GM23338 (cell line): ENCODE results near the gene MINPP1. TPM values are rescaled to one million over a fixed set of nuclear protein-coding genes. Genes with fewer than 3 reads are reported as not detected.

Experiments used
- ATAC-seq: fragments of 200-7000 bp; cut with Tn5 transposase; 3 replicates; pipeline ENCODE4 v1.9.1; 2020
- DNase-seq: peaks from one replicate; pipeline ENCODE4 v3.0.0-alpha.2; 2015; ENCODE audit warnings: low spot score
- H2AFZ ChIP-seq: fragments of 200-600 bp; sonication (generic); 2 replicates; pipeline ENCODE4 v1.8.0; 2016; ENCODE audit warnings: antibody characterized with exemption, mild to moderate bottlenecking, moderate library complexity
- H3F3A ChIP-seq: fragments of 200-600 bp; sonication (generic); replicated peaks from 2 replicates; pipeline ENCODE4 v1.8.0; 2017; ENCODE audit warnings: antibody characterized with exemption, mixed run types, low read depth
- H3K27ac ChIP-seq: fragments of 200-600 bp; sonication (generic); 2 replicates; pipeline ENCODE4 v1.6.1; 2016; ENCODE audit warnings: low read depth
- H3K27me3 ChIP-seq: fragments of 200-600 bp; sonication (generic); 2 replicates; pipeline ENCODE4 v1.8.0; 2016; ENCODE audit warnings: mild to moderate bottlenecking, mixed run types, moderate library complexity; ENCODE audit not compliant: insufficient read depth
- H3K36me3 ChIP-seq: fragments of 200-600 bp; sonication (generic); 2 replicates; pipeline ENCODE4 v1.8.0; 2016; ENCODE audit warnings: mild to moderate bottlenecking; ENCODE audit not compliant: insufficient read depth
- H3K4me1 ChIP-seq: fragments of 200-600 bp; sonication (generic); 2 replicates; pipeline ENCODE4 v1.8.0; 2016; ENCODE audit warnings: mild to moderate bottlenecking, moderate library complexity; ENCODE audit not compliant: insufficient read depth
- H3K4me2 ChIP-seq: fragments of 200-600 bp; sonication (generic); 2 replicates; pipeline ENCODE4 v1.7.1; 2017; ENCODE audit warnings: mixed run types
- H3K4me3 ChIP-seq: fragments of 200-600 bp; sonication (generic); 2 replicates; pipeline ENCODE4 v1.6.1; 2016; ENCODE audit warnings: mixed run types
- H3K79me2 ChIP-seq: fragments of 200-600 bp; sonication (generic); replicated peaks from 2 replicates; pipeline ENCODE4 v1.8.0; 2017; ENCODE audit warnings: mild to moderate bottlenecking; ENCODE audit not compliant: insufficient read depth
- H3K9me2 ChIP-seq: fragments of 200-600 bp; sonication (generic); 2 replicates; pipeline ENCODE4 v1.8.0; 2017; ENCODE audit not compliant: insufficient read depth
- H4K20me1 ChIP-seq: fragments of 200-600 bp; sonication (generic); replicated peaks from 2 replicates; pipeline ENCODE4 v1.8.0; 2017; ENCODE audit warnings: mild to moderate bottlenecking; ENCODE audit not compliant: insufficient read depth
- H3K27ac Mint-ChIP-seq: 2 replicates; pipeline ENCODE4 v1.8.0; 2020; ENCODE audit warnings: inconsistent platforms, mild to moderate bottlenecking, moderate library complexity, mixed read lengths
- H3K27me3 Mint-ChIP-seq: 3 replicates; pipeline ENCODE4 v1.8.0; 2022; ENCODE audit warnings: low read depth, mild to moderate bottlenecking, moderate library complexity, mixed read lengths, inconsistent platforms; ENCODE audit not compliant: insufficient read depth, poor library complexity
- H3K36me3 Mint-ChIP-seq: 3 replicates; pipeline ENCODE4 v1.8.0; 2021; ENCODE audit warnings: low read depth, mild to moderate bottlenecking, inconsistent platforms, moderate library complexity, mixed read lengths
- H3K4me1 Mint-ChIP-seq: 3 replicates; pipeline ENCODE4 v1.8.0; 2020; ENCODE audit warnings: mild to moderate bottlenecking, inconsistent platforms, mixed read lengths
- H3K4me3 Mint-ChIP-seq: 3 replicates; pipeline ENCODE4 v1.8.0; 2021; ENCODE audit warnings: moderate library complexity, mild to moderate bottlenecking, inconsistent platforms, mixed read lengths
- H3K9me3 Mint-ChIP-seq: 3 replicates; pipeline ENCODE4 v1.8.0; 2020; ENCODE audit warnings: moderate library complexity, mild to moderate bottlenecking, inconsistent platforms, mixed read lengths
- CTCF ChIP-seq, 2 experiments: fragments of 200-600 bp in 1 of 2; sonication (generic) in 1 of 2; conservative IDR thresholded peaks; 2 replicates each; pipeline versions ENCODE4 v1.5.1 to v1.6.1; 2016 to 2017; ENCODE audit warnings: antibody characterized with exemption in 2 of 2, low read depth in 2 of 2, mild to moderate bottlenecking in 2 of 2, moderate library complexity in 1 of 2
- EZH2 ChIP-seq: fragments of 200-600 bp; sonication (generic); IDR thresholded peaks from one replicate; pipeline ENCODE4 v1.8.0; 2017; ENCODE audit warnings: antibody characterized with exemption, mild to moderate bottlenecking, low read depth; ENCODE audit not compliant: unreplicated experiment
- EZH2phosphoT487 ChIP-seq: fragments of 200-600 bp; sonication (generic); IDR thresholded peaks from one replicate; pipeline ENCODE4 v1.8.1; 2018; ENCODE audit warnings: antibody characterized with exemption; ENCODE audit not compliant: unreplicated experiment
- NANOG ChIP-seq: IDR thresholded peaks from 2 replicates; pipeline ENCODE4 v1.6.1; 2016; ENCODE audit warnings: antibody characterized with exemption, borderline replicate concordance
- POLR2AphosphoS5 ChIP-seq: IDR thresholded peaks from 2 replicates; pipeline ENCODE4 v1.6.1; 2016; ENCODE audit warnings: antibody characterized with exemption, low read depth
- STAT1 ChIP-seq: IDR thresholded peaks from one replicate; pipeline ENCODE4 v1.6.1; 2016; ENCODE audit warnings: antibody characterized with exemption; ENCODE audit not compliant: unreplicated experiment
- ZNF331 ChIP-seq: fragments of 250-450 bp; sonication (Bioruptor Pico); IDR thresholded peaks from 2 replicates; pipeline ENCODE4 v1.5.0; 2020; ENCODE audit warnings: low read depth, mild to moderate bottlenecking, moderate library complexity
- ZNF462 ChIP-seq: fragments of 250-450 bp; sonication (Bioruptor Pico); IDR thresholded peaks from 2 replicates; pipeline ENCODE4 v1.5.0; 2020; ENCODE audit warnings: mild to moderate bottlenecking, moderate library complexity
- polyA plus RNA-seq: library from polyadenylated mRNA; unstranded; fragments of >200 nt; fragmentation: Nextera tagmentation; extraction: Ambion mirVana; gene quantifications from 2 replicates; pipeline ENCODE4 v1.2.1, GENCODE V29; 2016
- total RNA-seq: library from RNA; depleted of rRNA; stranded (reverse); fragments of >200 nt; shearing (Covaris generic); gene quantifications from 2 replicates; pipeline ENCODE4 v1.2.3, GENCODE V29; 2014

MINPP1 gene
- total and polyA plus RNA-seq, 2 experiments from 2014 or later = 27.0 to 39.3 TPM

GRCh38 chr10:87598700-87599099 lies 94.0 kb downstream of the MINPP1 start:
- Mint-ChIP-seq H3K36me3 (no peaks in the 10 kb centered on the region), H3K27me3 (no peaks in the 10 kb centered on the region), H3K27ac (no peak overlapping the region), H3K4me3 (no peak overlapping the region), H3K9me3 (no peaks in the 10 kb centered on the region), H3K4me1 (peaks cover 2% of the 10 kb centered on the region; the same call in 1 of the 3 replicates)
- H3K36me3 ChIP-seq = no peaks in the 10 kb centered on the region
- H3K4me3 ChIP-seq = no peak overlapping the region
- no peaks in the 10 kb centered on the region for H3K4me1 ChIP-seq
- ATAC-seq = no peak
- H3K79me2 ChIP-seq = no peaks in the 10 kb centered on the region
- TF ChIP-seq ZNF331 (CRISPR knock-in tag) = no peak
- no peak for TF ChIP-seq CTCF (conservative IDR thresholded peaks at IDR 0.05; ENCODE audit: low read depth in 2 of 2)
- no peak for TF ChIP-seq EZH2phosphoT487
- TF ChIP-seq ZNF462 (CRISPR knock-in tag) = no peak
- TF ChIP-seq NANOG = no peak
- no peak for TF ChIP-seq EZH2
- no peak for TF ChIP-seq STAT1
- no peak for TF ChIP-seq POLR2AphosphoS5
- no peaks in the 10 kb centered on the region for H3F3A ChIP-seq
- no peak overlapping the region for H2AFZ ChIP-seq
- no peaks in the 10 kb centered on the region for H4K20me1 ChIP-seq
- H3K4me2 ChIP-seq = no peak overlapping the region
- no peak overlapping the region for H3K27ac ChIP-seq
- peaks cover 9% of the 10 kb centered on the region for H3K9me2 ChIP-seq
- no peak for DNase-seq
- no peaks in the 10 kb centered on the region for H3K27me3 ChIP-seq
